Measurements from ENCODE around the gene TMEFF2.

The TMEFF2 gene

DNA sequence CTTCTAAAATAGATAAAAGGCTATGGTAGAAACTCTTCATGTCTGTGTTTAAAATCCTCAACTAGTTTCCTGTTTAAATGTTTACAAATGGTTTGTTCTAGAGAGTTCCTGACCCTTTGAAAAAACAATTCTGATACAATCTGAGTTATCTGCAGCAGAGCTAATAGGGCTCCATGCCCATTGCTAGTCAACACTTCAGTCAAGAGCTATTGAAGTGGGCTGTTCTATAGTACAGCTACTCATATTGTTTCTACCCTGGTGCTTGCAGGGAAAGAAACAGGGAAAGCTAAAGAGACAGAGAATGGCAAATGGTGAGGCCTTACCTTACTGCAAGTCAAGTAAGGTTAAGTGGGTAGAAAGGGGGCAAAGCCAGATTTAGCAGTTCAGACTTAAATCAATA lies 235.5 kb downstream of the TMEFF2 start:
- H3K4me3 ChIP-seq (ENCODE audit: control insufficient read depth, low read depth, low read length) = no peak overlapping the region
- no peak for DNase-seq (ENCODE audit: low read depth)
- TF ChIP-seq CTCF (conservative IDR thresholded peaks at IDR 0.05; ENCODE audit: control insufficient read depth, insufficient read depth, low read depth, low read length) = no peak

GRCh38 chr2:191957996-191958860 lies 236.5 kb downstream of the TMEFF2 start:
- TF ChIP-seq CTCF (conservative IDR thresholded peaks at IDR 0.05; ENCODE audit: control insufficient read depth, insufficient read depth, low read depth, low read length) = no peak
- DNase-seq (ENCODE audit: low read depth) = no peak
- H3K4me3 ChIP-seq (ENCODE audit: control insufficient read depth, low read depth, low read length) = no peak overlapping the region

GRCh38 chr2:191954451-191954850 lies 240.3 kb downstream of the TMEFF2 start:
- H3K4me3 ChIP-seq (ENCODE audit: control insufficient read depth, low read depth, low read length) = no peak overlapping the region
- no peak for TF ChIP-seq CTCF (conservative IDR thresholded peaks at IDR 0.05; ENCODE audit: control insufficient read depth, insufficient read depth, low read depth, low read length)
- peak; percentile 59 for DNase-seq (ENCODE audit: low read depth)

GRCh38 chr2:191952515-191953270 lies 242.0 kb downstream of the TMEFF2 start:
- no peak overlapping the region for H3K4me3 ChIP-seq (ENCODE audit: control insufficient read depth, low read depth, low read length)
- no peak for DNase-seq (ENCODE audit: low read depth)
- no peak for TF ChIP-seq CTCF (conservative IDR thresholded peaks at IDR 0.05; ENCODE audit: control insufficient read depth, insufficient read depth, low read depth, low read length)

GRCh38 chr2:191951832-191952231 lies 242.9 kb downstream of the TMEFF2 start:
- H3K4me3 ChIP-seq (ENCODE audit: control insufficient read depth, low read depth, low read length) = no peak overlapping the region
- no peak for DNase-seq (ENCODE audit: low read depth)
- no peak for TF ChIP-seq CTCF (conservative IDR thresholded peaks at IDR 0.05; ENCODE audit: control insufficient read depth, insufficient read depth, low read depth, low read length)

DNA sequence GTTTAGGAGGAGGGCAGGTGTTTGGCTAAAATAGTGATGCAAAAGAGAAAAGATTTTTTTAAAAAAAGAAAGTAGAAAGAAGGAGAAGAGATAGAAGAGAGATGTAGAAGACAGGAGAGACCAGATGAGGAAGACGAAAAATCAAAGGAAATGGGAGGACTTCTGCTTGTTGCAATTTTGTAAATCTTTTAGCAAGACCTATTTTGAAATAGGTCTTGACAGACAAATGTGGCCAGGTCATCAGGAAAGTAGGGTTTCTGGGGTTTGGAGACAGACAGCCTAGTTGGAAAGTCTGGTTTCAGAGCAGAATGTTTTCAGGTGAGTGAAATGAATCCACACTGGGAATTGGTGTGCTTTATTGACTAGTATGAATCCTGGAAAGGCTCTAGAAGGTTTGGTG lies 243.4 kb downstream of the TMEFF2 start:
- no peak overlapping the region for H3K4me3 ChIP-seq (ENCODE audit: control insufficient read depth, low read depth, low read length)
- no peak for DNase-seq (ENCODE audit: low read depth)
- no peak for TF ChIP-seq CTCF (conservative IDR thresholded peaks at IDR 0.05; ENCODE audit: control insufficient read depth, insufficient read depth, low read depth, low read length)
